DND-41 (cell line): Measurements from ENCODE around the gene LAMB1.

ENCODE experiments used
- EZH2 ChIP-seq: IDR thresholded peaks from 3 replicates; pipeline ENCODE4 v1.6.1; 2012; ENCODE audit warnings: borderline replicate concordance, low read depth, mild to moderate bottlenecking, moderate library complexity, low read length, inconsistent platforms; ENCODE audit not compliant: severe bottlenecking
- TF ChIP-seq, protein P1 (sequence below): IDR thresholded peaks from 2 replicates; pipeline ENCODE4 v1.5.1; 2012; ENCODE audit warnings: borderline replicate concordance, low read length, moderate library complexity, mild to moderate bottlenecking; ENCODE audit not compliant: poor library complexity, severe bottlenecking; ENCODE audit errors: extremely low read depth

- no peak for TF ChIP-seq EZH2
- TF ChIP-seq, protein P1, sequence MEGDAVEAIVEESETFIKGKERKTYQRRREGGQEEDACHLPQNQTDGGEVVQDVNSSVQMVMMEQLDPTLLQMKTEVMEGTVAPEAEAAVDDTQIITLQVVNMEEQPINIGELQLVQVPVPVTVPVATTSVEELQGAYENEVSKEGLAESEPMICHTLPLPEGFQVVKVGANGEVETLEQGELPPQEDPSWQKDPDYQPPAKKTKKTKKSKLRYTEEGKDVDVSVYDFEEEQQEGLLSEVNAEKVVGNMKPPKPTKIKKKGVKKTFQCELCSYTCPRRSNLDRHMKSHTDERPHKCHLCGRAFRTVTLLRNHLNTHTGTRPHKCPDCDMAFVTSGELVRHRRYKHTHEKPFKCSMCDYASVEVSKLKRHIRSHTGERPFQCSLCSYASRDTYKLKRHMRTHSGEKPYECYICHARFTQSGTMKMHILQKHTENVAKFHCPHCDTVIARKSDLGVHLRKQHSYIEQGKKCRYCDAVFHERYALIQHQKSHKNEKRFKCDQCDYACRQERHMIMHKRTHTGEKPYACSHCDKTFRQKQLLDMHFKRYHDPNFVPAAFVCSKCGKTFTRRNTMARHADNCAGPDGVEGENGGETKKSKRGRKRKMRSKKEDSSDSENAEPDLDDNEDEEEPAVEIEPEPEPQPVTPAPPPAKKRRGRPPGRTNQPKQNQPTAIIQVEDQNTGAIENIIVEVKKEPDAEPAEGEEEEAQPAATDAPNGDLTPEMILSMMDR: no peak
Measured at GRCh38 chr7:108007261-108007660, 4.3 kb upstream of the LAMB1 start.
